Vagina (tissue), 2 donors: ENCODE measurements around the gene PHYHIPL. TPM values are rescaled to one million over a fixed set of nuclear protein-coding genes. Genes with fewer than 3 reads are reported as not detected.
"Not testable (repeated sequence)": the region's sequence is repeated elsewhere in the genome, so short reads cannot be mapped to it uniquely, and the experiment has no call there.

ENCODE experiments used
- DNase-seq, 2 donors: peaks; one replicate each; pipeline ENCODE4 v3.0.0-alpha.2; 2017; ENCODE audit errors: extremely low spot score in 2 of 2
- H3K27ac ChIP-seq: fragments of 200-600 bp; sonication (generic); one replicate; pipeline ENCODE4 v1.5.1; 2019
- H3K27me3 ChIP-seq: fragments of 200-600 bp; sonication (generic); one replicate; pipeline ENCODE4 v1.5.1; 2019
- H3K36me3 ChIP-seq, 2 donors: fragments of 200-600 bp; sonication (generic); one replicate each; pipeline ENCODE4 v1.5.1; 2017 to 2019
- H3K4me1 ChIP-seq: fragments of 200-600 bp; sonication (generic); one replicate; pipeline ENCODE4 v1.5.1; 2019
- H3K4me3 ChIP-seq, 2 donors: fragments of 200-600 bp; sonication (generic); 1 replicate in 1 of 2; 2 replicates in 1 of 2; pipeline ENCODE4 v1.5.1; 2016 to 2019
- H3K9me3 ChIP-seq: fragments of 200-600 bp; sonication (generic); one replicate; pipeline ENCODE4 v1.5.1; 2019
- CTCF ChIP-seq, 3 experiments: fragments of 450-650 bp in 2 of 3; fragments of 200-600 bp in 1 of 3; sonication (generic) in 1 of 3; IDR thresholded peaks; one replicate each; pipeline ENCODE4 v1.5.1; 2017 to 2019; ENCODE audit warnings: antibody characterized with exemption in 3 of 3, mild to moderate bottlenecking in 2 of 3, moderate library complexity in 2 of 3
- POLR2A ChIP-seq, 2 donors: fragments of 450-650 bp; IDR thresholded peaks; one replicate each; pipeline ENCODE4 v1.6.1; 2017; ENCODE audit warnings: antibody characterized with exemption in 2 of 2, mild to moderate bottlenecking in 2 of 2, moderate library complexity in 2 of 2
- POLR2AphosphoS5 ChIP-seq, 2 donors: sonication (generic); formaldehyde crosslinking; IDR thresholded peaks; one replicate each; pipeline ENCODE4 v1.9.0; 2017; ENCODE audit warnings: antibody characterized with exemption in 2 of 2, mild to moderate bottlenecking in 2 of 2, low read depth in 1 of 2; ENCODE audit not compliant: insufficient read depth in 1 of 2
- intact Hi-C: fragments of 100-400 bp; cut with DNase I; formaldehyde crosslinking; loops from one replicate; pipeline ENCODE4 v1.15.1; 2023
- total RNA-seq: library from RNA; depleted of rRNA; stranded (reverse); fragments of >200 nt; gene quantifications from one replicate; pipeline ENCODE4 v1.2.3, GENCODE V29; 2016

Gene PHYHIPL
- total RNA-seq, 1 donor from 2014 or later = 2.0 TPM

- H3K36me3 ChIP-seq = no peaks in the 10 kb centered on the region
- H3K27me3 ChIP-seq = no peaks in the 10 kb centered on the region
- no peak overlapping the region for H3K27ac ChIP-seq
- TF ChIP-seq POLR2A (IDR thresholded peaks at IDR 0.05) (no peak), CTCF (IDR thresholded peaks at IDR 0.05) (no peak), POLR2AphosphoS5 (IDR thresholded peaks at IDR 0.05; ENCODE audit: insufficient read depth in 1 of 2, low read depth in 1 of 2) (no peak)
- H3K9me3 ChIP-seq = no peaks in the 10 kb centered on the region
- H3K4me3 ChIP-seq = no peak overlapping the region
- intact Hi-C loops = no loop called here
- DNase-seq = no peak
- no peaks in the 10 kb centered on the region for H3K4me1 ChIP-seq
Measured at GRCh38 chr10:59214160-59214559, 37.7 kb downstream of the PHYHIPL start.

GRCh38 chr10:59216178-59216869 lies 39.9 kb downstream of the PHYHIPL start:
- no peak overlapping the region for H3K4me3 ChIP-seq
- H3K9me3 ChIP-seq = no peaks in the 10 kb centered on the region
- H3K27me3 ChIP-seq = no peaks in the 10 kb centered on the region
- H3K4me1 ChIP-seq = no peaks in the 10 kb centered on the region
- no peaks in the 10 kb centered on the region for H3K36me3 ChIP-seq
- no peak overlapping the region for H3K27ac ChIP-seq
- TF ChIP-seq POLR2A (IDR thresholded peaks at IDR 0.05) = no peak
- no peak for TF ChIP-seq CTCF (IDR thresholded peaks at IDR 0.05)
- TF ChIP-seq POLR2AphosphoS5 (IDR thresholded peaks at IDR 0.05; ENCODE audit: insufficient read depth in 1 of 2, low read depth in 1 of 2) = no peak
- intact Hi-C loops = no loop called here
- no peak for DNase-seq

GRCh38 chr10:59222788-59223187 lies 46.3 kb downstream of the PHYHIPL start:
- Histone ChIP-seq H3K27me3 (no peaks in the 10 kb centered on the region), H3K4me1 (no peaks in the 10 kb centered on the region), H3K36me3 (no peaks in the 10 kb centered on the region), H3K9me3 (no peaks in the 10 kb centered on the region), H3K4me3 (no peak overlapping the region), H3K27ac (no peak overlapping the region)
- intact Hi-C loops = no loop called here
- no peak for TF ChIP-seq POLR2AphosphoS5 (IDR thresholded peaks at IDR 0.05; ENCODE audit: insufficient read depth in 1 of 2, low read depth in 1 of 2)
- no peak for TF ChIP-seq POLR2A (IDR thresholded peaks at IDR 0.05)
- no peak for TF ChIP-seq CTCF (IDR thresholded peaks at IDR 0.05)
- DNase-seq = no peak

- H3K4me3 ChIP-seq, H3K27ac ChIP-seq, H3K27me3 ChIP-seq, intact Hi-C loops, H3K9me3 ChIP-seq, DNase-seq, H3K4me1 ChIP-seq, H3K36me3 ChIP-seq: not testable (repeated sequence)
Measured at GRCh38 chr10:59223597-59223996, 47.2 kb downstream of the PHYHIPL start.

- no peak for DNase-seq
- Histone ChIP-seq H3K9me3 (no peaks in the 10 kb centered on the region), H3K4me1 (no peaks in the 10 kb centered on the region), H3K36me3 (no peaks in the 10 kb centered on the region), H3K27ac (no peak overlapping the region), H3K27me3 (no peaks in the 10 kb centered on the region), H3K4me3 (no peak overlapping the region)
- no peak for TF ChIP-seq POLR2A (IDR thresholded peaks at IDR 0.05)
- no peak for TF ChIP-seq POLR2AphosphoS5 (IDR thresholded peaks at IDR 0.05; ENCODE audit: insufficient read depth in 1 of 2, low read depth in 1 of 2)
- TF ChIP-seq CTCF (IDR thresholded peaks at IDR 0.05) = no peak
- intact Hi-C loops = no loop called here
Measured at GRCh38 chr10:59225211-59225610, 48.8 kb downstream of the PHYHIPL start.
